HEK293T (cell line): ENCODE measurements around the gene CEBPG.
A peak's percentile ranks its signal among the peaks of the same experiment; 100 is the strongest.

Experiments
- CTCF ChIA-PET: fragments of 350-600 bp; formaldehyde crosslinking; extraction: SDS; loops from one replicate; lab custom pipeline; 2021; ENCODE audit warnings: antibody characterized with exemption, inconsistent platforms; lab: Yijun Ruan, JAX
- POLR2A ChIA-PET: fragments of 350-600 bp; formaldehyde crosslinking; extraction: SDS; loops from one replicate; lab custom pipeline; 2020; ENCODE audit warnings: antibody characterized with exemption, inconsistent platforms; lab: Yijun Ruan, JAX
- DNase-seq: peaks from one replicate; pipeline ENCODE4 v3.0.0; 2012; ENCODE audit warnings: mixed read lengths; ENCODE audit errors: extremely low spot score
- ARNT ChIP-seq: fragments of 450-650 bp; IDR thresholded peaks from 2 replicates; pipeline ENCODE4 v1.6.1; 2017; ENCODE audit warnings: mild to moderate bottlenecking
- BHLHE40 ChIP-seq: fragments of 450-650 bp; IDR thresholded peaks from 2 replicates; pipeline ENCODE4 v1.6.1; 2016; ENCODE audit warnings: mild to moderate bottlenecking, moderate library complexity, borderline replicate concordance
- CTBP1 ChIP-seq: fragments of 450-650 bp; IDR thresholded peaks from 2 replicates; pipeline ENCODE4 v1.6.1; 2016; ENCODE audit warnings: borderline replicate concordance
- ELF4 ChIP-seq: fragments of 450-650 bp; IDR thresholded peaks from 2 replicates; pipeline ENCODE4 v1.6.1; 2017; ENCODE audit warnings: antibody characterized with exemption
- FOXA1 ChIP-seq: fragments of 450-650 bp; IDR thresholded peaks from 2 replicates; pipeline ENCODE4 v1.6.1; 2016; ENCODE audit warnings: mild to moderate bottlenecking
- FOXK2 ChIP-seq: fragments of 450-650 bp; IDR thresholded peaks from 2 replicates; pipeline ENCODE4 v1.6.1; 2016; ENCODE audit warnings: mild to moderate bottlenecking
- FOXM1 ChIP-seq: fragments of 450-650 bp; IDR thresholded peaks from 2 replicates; pipeline ENCODE4 v1.6.1; 2017; ENCODE audit warnings: mild to moderate bottlenecking, borderline replicate concordance
- L3MBTL2 ChIP-seq: fragments of 450-650 bp; conservative IDR thresholded peaks from 2 replicates; pipeline ENCODE4 v1.6.1; 2016; ENCODE audit warnings: mild to moderate bottlenecking
- LEF1 ChIP-seq: fragments of 450-650 bp; IDR thresholded peaks from 2 replicates; pipeline ENCODE4 v1.6.1; 2017; ENCODE audit warnings: mild to moderate bottlenecking, borderline replicate concordance
- NFRKB ChIP-seq: fragments of 450-650 bp; IDR thresholded peaks from 2 replicates; pipeline ENCODE4 v1.6.1; 2016; ENCODE audit warnings: mild to moderate bottlenecking, moderate library complexity
- PKNOX1 ChIP-seq: fragments of 450-650 bp; IDR thresholded peaks from 2 replicates; pipeline ENCODE4 v1.6.1; 2016
- SP1 ChIP-seq: fragments of 450-650 bp; IDR thresholded peaks from 2 replicates; pipeline ENCODE4 v1.6.1; 2017
- SUZ12 ChIP-seq: fragments of 450-650 bp; IDR thresholded peaks from 2 replicates; pipeline ENCODE4 v1.6.1; 2016; ENCODE audit warnings: mild to moderate bottlenecking
- TARDBP ChIP-seq: fragments of 450-650 bp; IDR thresholded peaks from 2 replicates; pipeline ENCODE4 v1.6.1; 2016
- ZNF384 ChIP-seq: fragments of 450-650 bp; IDR thresholded peaks from 2 replicates; pipeline ENCODE4 v1.6.1; 2016

CEBPG gene

GRCh38 chr19:33429891-33430673 is 56.6 kb downstream of the CEBPG start:
- DNase-seq, result no peak
- no peak for TF ChIP-seq FOXM1
- no peak for TF ChIP-seq SP1
- no peak for TF ChIP-seq FOXA1
- TF ChIP-seq SUZ12, result no peak
- ChIA-PET POLR2A (interaction anchor here (1.0 kb wide), 1 partner anchor 92 kb away, joined by 3 read pairs; the partner anchor contains the start of gene PEPD), CTCF (interaction anchor here (0.6 to 1.8 kb wide), 11 partner anchors 9 to 343 kb away, joined by 3 to 18 read pairs (median 4); no protein-coding TSS in a partner anchor)

- CTCF ChIA-PET, result interaction anchor here (0.6 to 1.8 kb wide), 11 partner anchors 10 to 343 kb away, joined by 3 to 18 read pairs (median 4); no protein-coding TSS in a partner anchor
- DNase-seq, result peak; percentile 82
- TF ChIP-seq ZNF384 (no peak), NFRKB (no peak), TARDBP (no peak), FOXA1 (no peak), FOXK2 (no peak)
- POLR2A ChIA-PET, result interaction anchor here (1.0 kb wide), 1 partner anchor 91 kb away, joined by 3 read pairs; the partner anchor contains the start of gene PEPD
Measured at GRCh38 chr19:33430674-33431277, 57.3 kb downstream of the CEBPG start.

GRCh38 chr19:33432015-33432414 is 58.5 kb downstream of the CEBPG start:
- CTCF ChIA-PET, result interaction anchor here (0.6 to 1.3 kb wide), 5 partner anchors 181 to 784 kb away, joined by 3 to 5 read pairs (median 3); no protein-coding TSS in a partner anchor
- no peak for DNase-seq
- TF ChIP-seq SUZ12 (no peak), PKNOX1 (no peak), FOXM1 (no peak), ARNT (no peak), NFRKB (no peak), FOXA1 (no peak), LEF1 (no peak), BHLHE40 (no peak), ZNF384 (no peak), L3MBTL2 (no peak), ELF4 (no peak), CTBP1 (no peak)
- POLR2A ChIA-PET, result no interaction called here
